HFF-Myc (cell line): Measurements from ENCODE around the gene ZNF639.

Experiments
- DNase-seq: peaks from one replicate; pipeline ENCODE4 v3.0.0-alpha.2; 2011; ENCODE audit warnings: low read depth; ENCODE audit errors: extremely low read depth
- H3K4me3 ChIP-seq: replicated peaks from 2 replicates; pipeline ENCODE4 v1.5.1; 2011; ENCODE audit warnings: low read depth, mild to moderate bottlenecking, control low read depth, low read length
- TF ChIP-seq, protein P1 (sequence below): IDR thresholded peaks from 2 replicates; pipeline ENCODE4 v1.5.1; 2012; ENCODE audit warnings: mild to moderate bottlenecking, low read depth, low read length, control low read depth; ENCODE audit errors: missing control alignments

ZNF639 gene

DNA sequence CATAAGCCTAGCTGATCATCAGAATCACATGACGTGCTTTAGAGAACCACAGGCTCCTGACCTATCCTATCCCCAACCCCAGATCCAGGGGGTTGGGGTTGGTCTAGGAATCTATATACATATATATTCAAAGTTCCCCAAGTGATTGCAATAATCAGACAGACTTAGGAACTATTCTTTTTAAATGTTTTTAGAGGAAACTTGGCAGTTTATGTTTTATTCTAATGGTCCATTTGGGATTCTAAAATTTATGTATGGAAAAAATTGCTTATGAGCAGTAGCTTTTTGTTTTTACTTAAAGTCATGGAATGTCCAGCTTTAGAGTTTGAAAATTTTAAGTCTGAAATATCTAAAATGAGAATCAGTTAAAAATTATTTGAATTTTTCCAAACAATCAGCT, 46.8 kb downstream of the ZNF639 start:
- TF ChIP-seq, protein P1, sequence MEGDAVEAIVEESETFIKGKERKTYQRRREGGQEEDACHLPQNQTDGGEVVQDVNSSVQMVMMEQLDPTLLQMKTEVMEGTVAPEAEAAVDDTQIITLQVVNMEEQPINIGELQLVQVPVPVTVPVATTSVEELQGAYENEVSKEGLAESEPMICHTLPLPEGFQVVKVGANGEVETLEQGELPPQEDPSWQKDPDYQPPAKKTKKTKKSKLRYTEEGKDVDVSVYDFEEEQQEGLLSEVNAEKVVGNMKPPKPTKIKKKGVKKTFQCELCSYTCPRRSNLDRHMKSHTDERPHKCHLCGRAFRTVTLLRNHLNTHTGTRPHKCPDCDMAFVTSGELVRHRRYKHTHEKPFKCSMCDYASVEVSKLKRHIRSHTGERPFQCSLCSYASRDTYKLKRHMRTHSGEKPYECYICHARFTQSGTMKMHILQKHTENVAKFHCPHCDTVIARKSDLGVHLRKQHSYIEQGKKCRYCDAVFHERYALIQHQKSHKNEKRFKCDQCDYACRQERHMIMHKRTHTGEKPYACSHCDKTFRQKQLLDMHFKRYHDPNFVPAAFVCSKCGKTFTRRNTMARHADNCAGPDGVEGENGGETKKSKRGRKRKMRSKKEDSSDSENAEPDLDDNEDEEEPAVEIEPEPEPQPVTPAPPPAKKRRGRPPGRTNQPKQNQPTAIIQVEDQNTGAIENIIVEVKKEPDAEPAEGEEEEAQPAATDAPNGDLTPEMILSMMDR, result no peak
- DNase-seq, result no peak
- H3K4me3 ChIP-seq, result no peak overlapping the region

DNA sequence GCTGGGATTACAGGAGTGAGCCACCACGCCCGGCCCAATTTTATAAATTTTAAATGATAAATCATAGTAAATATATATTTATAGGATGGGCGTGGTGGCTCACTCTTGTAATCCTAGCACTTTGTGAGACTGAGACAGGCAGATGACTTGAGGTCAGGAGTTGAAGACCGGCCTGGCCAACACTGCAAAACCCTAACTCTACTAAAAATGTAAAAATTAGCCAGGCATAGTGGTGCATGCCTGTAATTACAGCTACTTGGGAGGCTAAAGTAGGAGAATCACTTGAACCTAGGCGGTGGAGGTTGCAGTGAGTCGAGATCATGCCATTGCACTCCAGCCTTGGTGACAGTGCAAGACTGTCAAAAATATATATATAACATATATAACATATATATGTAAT, 51.1 kb downstream of the ZNF639 start:
- TF ChIP-seq, protein P1, result no peak
- DNase-seq, result no peak
- no peak overlapping the region for H3K4me3 ChIP-seq

DNA sequence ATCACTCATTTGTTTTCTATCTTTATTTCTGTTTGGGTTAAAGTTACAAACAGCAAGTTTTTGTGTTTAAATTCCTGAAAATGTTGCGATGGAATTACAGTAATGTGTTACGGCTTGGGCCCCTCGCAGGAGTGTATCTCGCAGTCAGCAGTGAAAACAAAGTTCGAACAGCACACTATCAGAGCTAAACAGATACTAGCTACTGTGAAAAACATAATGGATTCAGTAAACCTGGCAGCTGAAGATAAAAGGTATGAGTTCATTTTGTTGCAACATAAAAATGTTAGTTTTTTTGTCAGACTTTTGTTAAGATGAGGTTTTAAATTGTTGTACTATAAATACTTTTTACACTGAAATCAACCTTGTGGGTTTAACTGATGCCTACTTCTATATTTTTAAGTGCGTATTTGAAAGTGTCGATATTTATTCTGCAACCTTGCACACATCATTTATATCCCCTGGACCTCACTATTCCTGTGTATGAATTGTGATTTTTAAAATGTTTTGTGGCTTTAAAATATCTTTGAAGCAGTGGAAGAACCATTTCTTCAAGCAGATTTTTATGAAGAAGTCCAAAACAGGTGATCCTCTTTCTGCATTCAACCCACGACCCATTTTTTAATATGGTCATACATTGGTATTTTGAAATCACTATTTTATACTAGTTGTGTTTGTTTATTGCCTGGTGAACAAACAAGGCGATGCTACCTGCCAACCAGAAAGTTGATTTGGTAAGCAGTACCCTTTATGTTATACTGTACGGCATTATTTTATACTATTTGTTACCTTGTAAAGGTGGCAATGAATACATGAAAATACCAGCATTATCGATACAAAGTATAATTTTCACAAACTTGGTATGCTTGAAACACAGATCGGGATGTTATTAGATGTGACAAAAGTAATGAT, 52.5 kb downstream of the ZNF639 start:
- DNase-seq, result no peak
- TF ChIP-seq, protein P1, result no peak
- H3K4me3 ChIP-seq, result no peak overlapping the region

DNA sequence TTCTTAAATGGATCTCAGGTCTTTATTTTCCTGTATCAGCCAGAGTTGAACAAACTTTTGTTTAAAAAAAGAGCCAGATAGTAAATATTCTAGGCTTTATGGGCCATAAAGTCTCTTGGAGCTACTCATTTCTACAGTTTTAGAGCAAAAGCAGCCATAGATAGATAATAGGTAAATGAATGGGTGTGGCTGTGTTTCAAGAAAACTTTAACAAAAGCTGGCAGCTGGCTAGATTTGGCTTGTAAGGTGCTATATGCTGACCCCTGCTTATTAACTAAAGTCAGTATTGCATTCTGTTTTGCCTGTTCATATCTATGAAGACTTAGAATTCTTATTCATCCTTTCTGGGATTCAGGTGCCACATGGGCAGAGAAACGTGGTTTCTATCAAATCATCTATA, 53.6 kb downstream of the ZNF639 start:
- TF ChIP-seq, protein P1, result no peak

More for the DNA sequence above, 53.6 kb downstream of the ZNF639 start:
- H3K4me3 ChIP-seq, result no peak overlapping the region
- no peak for DNase-seq
